Esophagus (tissue), 2 donors: Measurements from ENCODE around the gene SPATA33. TPM values are rescaled to one million over a fixed set of nuclear protein-coding genes. Genes with fewer than 3 reads are reported as not detected.

Experiments used
- H3K27ac ChIP-seq, 2 donors: one replicate each; pipeline ENCODE4 v1.5.1; 2013; ENCODE audit warnings: low read depth in 2 of 2, mild to moderate bottlenecking in 2 of 2, inconsistent platforms in 1 of 2, low read length in 1 of 2, moderate library complexity in 1 of 2
- H3K27me3 ChIP-seq, 2 donors: one replicate each; pipeline ENCODE4 v1.6.1; 2013; ENCODE audit warnings: low read length in 2 of 2, control low read depth in 1 of 2, mild to moderate bottlenecking in 1 of 2; ENCODE audit not compliant: insufficient read depth in 2 of 2, control insufficient read depth in 1 of 2
- H3K36me3 ChIP-seq, 2 donors: one replicate each; pipeline ENCODE4 v1.6.1; 2013; ENCODE audit warnings: low read length in 1 of 2; ENCODE audit not compliant: control insufficient read depth in 2 of 2, insufficient read depth in 2 of 2
- H3K4me1 ChIP-seq, 2 donors: one replicate each; pipeline ENCODE4 v1.6.1; 2013; ENCODE audit warnings: low read length in 1 of 2; ENCODE audit not compliant: control insufficient read depth in 2 of 2, insufficient read depth in 2 of 2
- H3K4me3 ChIP-seq, 2 donors: one replicate each; pipeline ENCODE4 v1.5.1; 2013; ENCODE audit warnings: low read length in 2 of 2, mild to moderate bottlenecking in 2 of 2, low read depth in 1 of 2, moderate library complexity in 1 of 2
- H3K9me3 ChIP-seq, 2 donors: one replicate each; pipeline ENCODE4 v1.6.1; 2013; ENCODE audit warnings: mild to moderate bottlenecking in 2 of 2, low read depth in 1 of 2, low read length in 1 of 2, moderate library complexity in 1 of 2; ENCODE audit not compliant: control insufficient read depth in 2 of 2, insufficient read depth in 1 of 2
- WGBS, 2 donors: extraction: QIAGEN DNeasy Blood & Tissue Kit; methylation state at CpG; one replicate each; pipeline ENCODE4 v1.1.7; 2013; 5-methylcytosine and 5-hydroxymethylcytosine counted together
- polyA plus RNA-seq, 2 donors: library from polyadenylated mRNA; stranded (reverse); fragments of 200-250 nt; gene quantifications; one replicate each; pipeline ENCODE4 v1.2.3, GENCODE V29; 2013
- donor health status: healthy with polysubstance abuse.
- donor health status: Bipolar disorder and iron deficiency.

Gene SPATA33
- polyA plus RNA-seq, 2 donors = 3.5 to 5.4 TPM

DNA sequence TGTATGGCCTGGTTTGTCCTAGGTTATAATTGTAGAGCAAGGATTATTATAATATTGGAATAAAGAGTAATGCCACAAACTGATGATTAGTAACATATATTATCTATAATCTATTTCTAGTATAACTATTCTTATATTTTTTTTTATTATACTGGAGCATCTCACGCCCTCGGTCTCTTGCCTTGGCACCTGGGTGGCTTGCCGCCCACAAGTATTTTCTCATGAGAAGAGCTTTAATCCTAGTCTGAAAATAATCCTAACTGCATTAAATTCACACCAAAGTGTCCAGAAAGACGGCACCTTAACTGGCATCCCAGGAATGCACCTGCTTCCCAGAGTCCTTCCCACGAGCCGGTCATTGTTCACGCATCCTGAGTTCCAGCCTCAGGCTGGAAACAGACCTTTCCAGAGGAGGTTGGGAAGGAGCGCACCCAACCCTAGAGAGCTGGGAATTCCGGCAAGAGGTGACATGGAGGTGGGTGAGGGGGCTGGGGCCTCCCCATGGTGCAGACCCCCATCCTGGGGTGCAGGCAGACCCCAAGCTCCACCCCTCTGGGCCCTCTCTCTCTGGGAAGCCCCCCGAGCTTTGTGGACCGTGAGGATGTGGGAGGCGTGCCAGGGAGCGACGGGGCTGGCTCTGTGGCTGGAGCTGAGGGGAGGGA is 16.0 kb upstream of the SPATA33 start:
- 45 to 47% methylated on average over 13 to 14 of the region's 14 CpGs for WGBS, 2 donors
- Histone ChIP-seq H3K9me3 (no peaks in the 10 kb centered on the region), H3K4me1 (no peaks in the 10 kb centered on the region), H3K36me3 (peaks cover 19 to 23% of the 10 kb centered on the region in 2 donors), H3K27me3 (no peaks in the 10 kb centered on the region), H3K4me3 (no peak overlapping the region), H3K27ac (peak overlapping the region in 1 of 2 donors; percentile 45)

DNA sequence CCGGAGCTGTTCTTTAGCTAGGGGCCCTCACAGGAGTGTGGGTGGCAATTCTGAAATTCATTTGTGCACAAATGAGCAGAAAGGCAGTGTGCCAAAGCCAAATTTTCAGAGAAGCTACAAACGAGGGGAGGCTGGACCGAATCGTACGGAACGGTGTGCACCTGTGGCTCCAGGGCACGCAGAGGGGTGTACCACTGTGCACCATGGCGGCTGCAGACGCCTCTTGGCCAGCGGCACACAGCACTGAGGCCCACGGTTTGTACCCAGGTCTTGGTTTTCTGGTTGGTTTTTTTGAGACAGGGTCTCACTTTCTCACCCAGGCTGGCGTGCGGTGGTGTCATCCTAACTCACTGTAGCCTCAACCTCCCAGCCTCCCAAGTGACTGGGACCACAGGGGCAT is 15.1 kb upstream of the SPATA33 start:
- peaks cover 27 to 30% of the 10 kb centered on the region in 2 donors for H3K36me3 ChIP-seq
- no peaks in the 10 kb centered on the region for H3K4me1 ChIP-seq
- no peak overlapping the region for H3K27ac ChIP-seq
- no peak overlapping the region for H3K4me3 ChIP-seq
- H3K27me3 ChIP-seq = no peaks in the 10 kb centered on the region
- no peaks in the 10 kb centered on the region for H3K9me3 ChIP-seq
- 72 to 74% methylated on average over 13 of the region's 13 CpGs for WGBS, 2 donors

DNA sequence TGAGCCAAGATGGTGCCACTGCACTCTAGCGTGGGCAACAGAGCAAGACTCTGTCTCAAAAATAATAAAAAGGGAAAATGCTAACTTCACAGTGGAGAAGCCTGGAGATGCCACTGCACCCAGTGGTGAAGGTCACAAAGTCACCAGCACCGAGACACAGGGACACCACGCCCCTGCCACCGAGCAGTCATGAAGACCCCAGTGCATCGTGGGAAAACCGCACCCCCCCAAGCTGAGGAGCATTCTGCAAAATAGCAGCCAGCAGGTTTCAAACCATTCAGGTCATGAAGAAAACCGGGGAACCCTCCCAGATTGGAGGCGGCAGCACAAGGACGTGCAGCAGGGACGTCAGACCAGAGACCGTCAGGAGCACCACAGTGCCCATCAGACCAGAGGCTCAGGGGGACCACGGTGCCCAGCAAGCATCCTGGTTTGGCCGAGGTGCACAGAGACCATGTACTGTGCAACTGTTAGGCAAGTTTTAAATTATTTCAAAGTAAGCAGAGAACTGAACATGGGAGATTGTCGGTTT is 13.8 kb upstream of the SPATA33 start:
- no peak overlapping the region for H3K27ac ChIP-seq
- H3K36me3 ChIP-seq = peaks cover 30 to 32% of the 10 kb centered on the region in 2 donors
- H3K27me3 ChIP-seq = no peaks in the 10 kb centered on the region
- no peaks in the 10 kb centered on the region for H3K9me3 ChIP-seq
- H3K4me1 ChIP-seq = no peaks in the 10 kb centered on the region
- no peak overlapping the region for H3K4me3 ChIP-seq
- 74 to 79% methylated on average over 14 of the region's 14 CpGs for WGBS, 2 donors

DNA sequence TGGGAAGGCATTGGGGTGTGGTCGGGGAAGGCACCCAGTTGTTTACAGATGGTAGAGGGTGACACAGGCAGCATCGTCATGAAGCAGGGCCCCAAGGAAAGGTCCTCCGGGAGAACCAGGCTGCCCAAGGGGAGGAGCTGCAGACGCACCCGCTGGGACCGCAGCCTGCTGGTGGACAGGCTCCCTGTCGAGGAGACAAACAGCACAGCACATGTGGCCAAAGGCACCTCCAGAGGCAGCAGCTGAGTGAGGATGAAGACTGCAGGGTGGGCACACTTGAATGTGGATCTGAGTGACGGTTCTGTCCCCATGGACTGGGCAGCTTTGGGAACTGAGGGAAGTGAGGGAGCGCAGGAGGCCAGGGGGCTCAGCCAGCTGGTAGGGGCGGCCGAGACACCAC is 12.5 kb upstream of the SPATA33 start:
- Histone ChIP-seq H3K27ac (no peak overlapping the region), H3K36me3 (peaks cover 37% of the 10 kb centered on the region in 2 donors), H3K4me3 (no peak overlapping the region), H3K4me1 (no peaks in the 10 kb centered on the region), H3K27me3 (no peaks in the 10 kb centered on the region), H3K9me3 (peaks cover 0 to 2% of the 10 kb centered on the region in 2 donors)
- WGBS, 2 donors = 75 to 84% methylated on average over 11 of the region's 11 CpGs

DNA sequence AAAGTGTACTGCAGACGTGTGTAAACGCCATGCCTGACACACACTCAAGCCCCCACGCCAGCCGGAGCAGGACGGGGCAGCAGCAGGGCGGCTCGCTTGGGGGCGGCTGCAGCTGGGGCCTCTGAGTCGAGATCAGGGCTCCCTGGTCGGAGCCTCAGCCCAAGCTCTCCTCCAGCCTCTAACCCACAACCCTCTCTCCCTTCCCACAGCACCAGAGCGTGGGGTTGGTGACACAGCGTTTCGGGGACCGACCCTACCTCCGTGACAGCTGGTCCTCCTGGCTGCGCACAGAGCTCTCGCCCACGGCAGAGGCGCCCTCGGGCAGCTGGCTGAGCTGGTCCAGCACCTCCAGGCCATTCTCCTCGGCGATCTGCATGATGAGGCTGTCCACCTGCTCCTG is 11.4 kb upstream of the SPATA33 start:
- Histone ChIP-seq H3K27me3 (no peaks in the 10 kb centered on the region), H3K4me3 (no peak overlapping the region), H3K27ac (no peak overlapping the region), H3K4me1 (no peaks in the 10 kb centered on the region), H3K9me3 (peaks cover 0 to 2% of the 10 kb centered on the region in 2 donors), H3K36me3 (peaks cover 37 to 42% of the 10 kb centered on the region in 2 donors)
- 94% methylated on average over 22 of the region's 22 CpGs for WGBS, 2 donors

DNA sequence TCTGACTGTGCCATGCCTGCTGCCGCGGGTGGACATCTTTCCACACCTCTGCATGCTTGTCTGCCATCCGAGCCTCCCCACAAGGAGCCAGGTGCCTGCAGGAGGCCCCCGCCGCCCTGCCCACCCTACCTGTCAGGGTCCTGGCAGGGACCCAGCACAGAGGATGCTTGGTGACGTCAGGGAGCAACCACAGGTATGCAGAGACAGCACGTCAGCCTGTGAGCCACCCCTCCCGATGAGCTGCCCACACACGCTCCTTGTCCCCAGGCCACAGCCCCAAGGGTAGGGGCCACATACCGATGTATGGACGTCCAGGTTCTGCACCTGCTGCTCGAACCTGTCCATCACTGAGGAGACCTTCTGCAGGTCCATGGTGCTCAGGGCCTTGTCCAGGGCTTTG is 10.7 kb upstream of the SPATA33 start:
- H3K4me3 ChIP-seq = no peak overlapping the region
- H3K9me3 ChIP-seq = peaks cover 0 to 2% of the 10 kb centered on the region in 2 donors
- WGBS, 2 donors = 78 to 89% methylated on average over 12 of the region's 12 CpGs
- H3K27me3 ChIP-seq = no peaks in the 10 kb centered on the region
- no peaks in the 10 kb centered on the region for H3K4me1 ChIP-seq
- no peak overlapping the region for H3K27ac ChIP-seq
- peaks cover 37 to 49% of the 10 kb centered on the region in 2 donors for H3K36me3 ChIP-seq

DNA sequence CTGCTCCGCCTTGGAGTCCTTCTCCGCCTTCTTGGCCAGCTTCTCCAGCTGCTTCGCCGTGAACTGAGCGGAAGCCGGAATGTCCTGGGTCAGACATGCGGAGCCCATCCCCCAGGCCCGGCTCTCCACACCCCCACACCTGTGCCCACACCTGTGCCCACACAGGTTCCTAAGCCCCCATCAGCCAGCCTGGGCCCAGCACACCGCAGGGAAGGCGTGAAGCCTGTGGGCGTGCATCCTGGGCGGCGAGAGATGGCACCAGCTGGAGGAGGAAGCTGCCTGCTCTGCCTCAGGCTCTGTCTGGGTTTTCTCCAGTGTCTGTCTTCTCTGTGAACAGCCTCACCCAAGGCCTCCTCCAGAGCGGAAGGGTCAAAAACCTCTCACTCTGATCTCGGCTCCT is 6.1 kb upstream of the SPATA33 start:
- Histone ChIP-seq H3K4me1 (peaks cover 0 to 3% of the 10 kb centered on the region in 2 donors), H3K9me3 (peaks cover 0 to 2% of the 10 kb centered on the region in 2 donors), H3K27me3 (no peaks in the 10 kb centered on the region), H3K4me3 (no peak overlapping the region), H3K27ac (no peak overlapping the region), H3K36me3 (peaks cover 18 to 31% of the 10 kb centered on the region in 2 donors)
- 90 to 91% methylated on average over 15 of the region's 15 CpGs for WGBS, 2 donors

DNA sequence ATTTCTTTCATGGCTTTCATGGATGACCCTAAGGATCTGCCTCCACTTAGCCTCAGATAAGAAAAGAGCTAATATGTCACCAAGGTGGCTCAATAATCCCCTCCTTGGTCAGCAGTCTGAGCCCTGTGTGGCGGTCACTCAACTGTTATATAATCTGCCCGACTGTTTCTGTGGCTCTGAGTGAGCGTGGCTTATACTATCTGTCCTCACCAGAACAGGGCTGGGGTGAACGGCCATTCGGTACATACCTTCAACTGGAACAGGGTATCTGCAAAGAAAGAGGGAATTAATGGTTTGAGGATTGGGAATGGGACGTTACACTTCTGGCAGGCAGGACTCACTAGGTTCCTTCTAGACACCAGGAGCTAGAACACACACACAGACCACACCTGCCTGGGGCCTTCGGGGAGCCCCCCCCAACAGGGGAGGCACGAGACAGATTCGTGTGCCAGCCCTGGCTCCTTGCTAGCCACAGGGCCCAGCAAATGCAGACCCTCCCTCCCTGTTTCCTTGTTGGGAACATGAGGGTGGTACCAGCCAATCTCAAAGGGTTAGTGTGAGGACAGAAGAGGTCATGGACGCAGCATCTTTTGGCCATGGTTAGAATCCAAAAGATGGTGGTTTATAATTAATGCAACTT is 3.9 kb upstream of the SPATA33 start:
- peaks cover 0 to 2% of the 10 kb centered on the region in 2 donors for H3K9me3 ChIP-seq
- peaks cover 5 to 23% of the 10 kb centered on the region in 2 donors for H3K36me3 ChIP-seq
- 85% methylated on average over 10 of the region's 10 CpGs for WGBS, 2 donors
- no peaks in the 10 kb centered on the region for H3K27me3 ChIP-seq
- H3K4me1 ChIP-seq = peaks cover 3 to 5% of the 10 kb centered on the region in 2 donors
- no peak overlapping the region for H3K4me3 ChIP-seq
- H3K27ac ChIP-seq = no peak overlapping the region

DNA sequence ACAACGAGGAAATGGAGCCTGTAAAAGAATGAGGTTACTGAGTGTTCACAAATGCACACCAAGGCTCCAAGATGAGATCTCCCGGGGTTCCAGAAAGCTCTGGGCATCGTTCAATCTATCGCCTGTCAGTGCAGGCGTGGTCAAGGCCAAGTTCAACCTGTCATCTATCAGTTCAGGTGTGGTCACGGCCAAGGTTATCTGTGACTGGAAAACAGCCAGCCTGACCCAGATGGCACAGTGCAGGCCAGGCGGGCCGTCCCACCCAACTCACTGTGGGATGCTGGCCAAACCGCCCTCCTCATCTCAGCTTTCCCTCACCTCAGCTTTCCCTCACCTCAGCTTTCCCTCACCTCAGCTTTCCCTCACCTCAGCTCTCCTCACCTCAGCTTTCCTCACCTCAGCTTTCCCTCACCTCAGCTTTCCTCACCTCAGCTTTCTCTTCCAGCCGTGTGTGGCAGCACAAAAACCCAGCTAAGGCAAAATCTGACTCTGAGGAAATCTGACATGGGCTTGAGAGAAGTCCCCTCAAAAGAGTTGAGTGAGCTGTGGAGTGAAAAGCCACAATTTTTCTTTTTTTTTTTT is 2.5 kb upstream of the SPATA33 start:
- H3K27me3 ChIP-seq = no peaks in the 10 kb centered on the region
- no peaks in the 10 kb centered on the region for H3K9me3 ChIP-seq
- 70 to 86% methylated on average over 8 to 10 of the region's 10 CpGs for WGBS, 2 donors
- H3K27ac ChIP-seq = no peak overlapping the region
- H3K36me3 ChIP-seq = peaks cover 0 to 16% of the 10 kb centered on the region in 2 donors
- H3K4me1 ChIP-seq = peaks cover 5 to 6% of the 10 kb centered on the region in 2 donors
- H3K4me3 ChIP-seq = no peak overlapping the region
